ENCODE measurements around the gene SH3RF3.

SH3RF3 gene

GRCh38 chr2:109435066-109435690 is 306.2 kb downstream of the SH3RF3 start:
- TF ChIP-seq SIN3A (IDR thresholded peaks at IDR 0.05; ENCODE audit: borderline replicate concordance, insufficient read depth, low read length) (no peak), TAF1 (IDR thresholded peaks at IDR 0.05; ENCODE audit: borderline replicate concordance, insufficient read depth, low read length) (no peak), REST (IDR thresholded peaks at IDR 0.05; ENCODE audit: insufficient read depth in 1 of 2, low read depth in 2 of 2, low read length in 2 of 2) (no peak), FOXP2 (optimal IDR thresholded peaks at IDR 0.05; ENCODE audit: borderline replicate concordance, extremely low read depth, extremely low read length, insufficient read depth) (no peak), POLR2AphosphoS5 (IDR thresholded peaks at IDR 0.05; ENCODE audit: low read depth, low read length) (no peak)

GRCh38 chr2:109435901-109436598 is 307.0 kb downstream of the SH3RF3 start:
- no peak for TF ChIP-seq FOXP2 (optimal IDR thresholded peaks at IDR 0.05; ENCODE audit: borderline replicate concordance, extremely low read depth, extremely low read length, insufficient read depth)
- TF ChIP-seq SIN3A (IDR thresholded peaks at IDR 0.05; ENCODE audit: borderline replicate concordance, insufficient read depth, low read length) = no peak
- no peak for TF ChIP-seq TAF1 (IDR thresholded peaks at IDR 0.05; ENCODE audit: borderline replicate concordance, insufficient read depth, low read length)
- no peak for TF ChIP-seq REST (IDR thresholded peaks at IDR 0.05; ENCODE audit: insufficient read depth in 1 of 2, low read depth in 2 of 2, low read length in 2 of 2)
- no peak for TF ChIP-seq POLR2AphosphoS5 (IDR thresholded peaks at IDR 0.05; ENCODE audit: low read depth, low read length)

GRCh38 chr2:109436610-109437225 is 307.7 kb downstream of the SH3RF3 start:
- TF ChIP-seq TAF1 (IDR thresholded peaks at IDR 0.05; ENCODE audit: borderline replicate concordance, insufficient read depth, low read length) = no peak
- TF ChIP-seq FOXP2 (optimal IDR thresholded peaks at IDR 0.05; ENCODE audit: borderline replicate concordance, extremely low read depth, extremely low read length, insufficient read depth) = no peak
- no peak for TF ChIP-seq SIN3A (IDR thresholded peaks at IDR 0.05; ENCODE audit: borderline replicate concordance, insufficient read depth, low read length)
- no peak for TF ChIP-seq REST (IDR thresholded peaks at IDR 0.05; ENCODE audit: insufficient read depth in 1 of 2, low read depth in 2 of 2, low read length in 2 of 2)

GRCh38 chr2:109437325-109438090 is 308.5 kb downstream of the SH3RF3 start:
- no peak for TF ChIP-seq TAF1 (IDR thresholded peaks at IDR 0.05; ENCODE audit: borderline replicate concordance, insufficient read depth, low read length)
- no peak for TF ChIP-seq REST (IDR thresholded peaks at IDR 0.05; ENCODE audit: insufficient read depth in 1 of 2, low read depth in 2 of 2, low read length in 2 of 2)
- TF ChIP-seq POLR2AphosphoS5 (IDR thresholded peaks at IDR 0.05; ENCODE audit: low read depth, low read length) = no peak
- TF ChIP-seq FOXP2 (optimal IDR thresholded peaks at IDR 0.05; ENCODE audit: borderline replicate concordance, extremely low read depth, extremely low read length, insufficient read depth) = no peak
- no peak for TF ChIP-seq SIN3A (IDR thresholded peaks at IDR 0.05; ENCODE audit: borderline replicate concordance, insufficient read depth, low read length)
